ENCODE data around the gene RPH3AL. TPM values are rescaled to one million over a fixed set of nuclear protein-coding genes. Genes with fewer than 3 reads are reported as not detected.
"Not testable (repeated sequence)": the region's sequence is repeated elsewhere in the genome, so short reads cannot be mapped to it uniquely, and the experiment has no call there.

RPH3AL gene
- total RNA-seq, 1 donor from 2014 or later: 16.9 TPM

DNA sequence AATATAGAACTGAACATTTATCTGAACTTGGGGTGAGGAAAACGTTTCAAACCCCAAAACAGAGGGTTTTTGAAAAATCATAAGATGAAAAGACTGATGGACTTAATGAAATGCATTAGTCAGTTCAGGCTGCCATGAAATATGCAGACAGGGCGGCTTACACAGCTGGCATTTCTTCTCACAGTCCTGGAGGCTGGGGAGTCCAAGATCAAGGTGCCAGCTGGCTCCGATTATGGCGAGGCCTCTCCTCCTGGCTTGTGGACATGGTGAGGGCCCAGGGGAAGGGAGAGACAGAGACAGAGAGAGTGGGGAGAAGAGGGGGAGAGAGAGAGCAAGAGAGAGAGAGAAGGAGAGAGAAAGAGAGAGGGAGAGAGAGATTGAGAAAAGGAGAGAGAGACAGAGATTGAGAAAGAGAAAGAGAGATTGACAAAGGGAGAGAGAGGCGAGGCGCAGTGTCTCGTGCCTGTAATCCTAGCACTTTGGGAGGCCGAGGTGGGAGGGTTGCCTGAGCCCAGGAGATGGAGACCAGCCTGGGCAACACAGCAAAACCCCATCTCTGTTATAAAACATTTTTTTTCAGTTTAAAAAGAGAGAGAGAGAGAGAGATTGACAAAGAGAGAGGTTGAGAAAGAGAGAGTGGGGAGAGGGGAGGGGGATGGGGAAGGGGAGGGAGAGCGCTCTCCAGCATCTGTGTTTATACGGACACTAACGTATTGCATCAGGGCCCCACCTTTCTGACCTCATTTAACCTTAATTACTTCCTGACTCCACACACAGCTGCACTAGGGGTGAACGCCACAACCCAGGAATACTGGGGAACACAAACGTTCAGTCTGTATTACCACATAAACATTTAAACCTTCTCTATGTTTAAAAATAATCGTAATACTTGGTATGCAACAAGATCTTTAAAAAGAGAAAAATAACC lies 24.6 kb upstream of the RPH3AL start:
- DNase-seq (ENCODE audit: low spot score in 2 of 2, unreplicated experiment in 2 of 2): no peak
- TF ChIP-seq CTCF (IDR thresholded peaks at IDR 0.05; ENCODE audit: unreplicated experiment): no peak
- no peaks in the 10 kb centered on the region for H3K36me3 Mint-ChIP-seq
- H3K27me3 Mint-ChIP-seq (ENCODE audit: low read depth): peaks cover 7% of the 10 kb centered on the region
- H3K27ac Mint-ChIP-seq: no peak overlapping the region
- peaks cover 8% of the 10 kb centered on the region for H3K4me1 Mint-ChIP-seq
- H3K4me3 Mint-ChIP-seq: no peak overlapping the region
- H3K9me3 Mint-ChIP-seq: no peaks in the 10 kb centered on the region

DNA sequence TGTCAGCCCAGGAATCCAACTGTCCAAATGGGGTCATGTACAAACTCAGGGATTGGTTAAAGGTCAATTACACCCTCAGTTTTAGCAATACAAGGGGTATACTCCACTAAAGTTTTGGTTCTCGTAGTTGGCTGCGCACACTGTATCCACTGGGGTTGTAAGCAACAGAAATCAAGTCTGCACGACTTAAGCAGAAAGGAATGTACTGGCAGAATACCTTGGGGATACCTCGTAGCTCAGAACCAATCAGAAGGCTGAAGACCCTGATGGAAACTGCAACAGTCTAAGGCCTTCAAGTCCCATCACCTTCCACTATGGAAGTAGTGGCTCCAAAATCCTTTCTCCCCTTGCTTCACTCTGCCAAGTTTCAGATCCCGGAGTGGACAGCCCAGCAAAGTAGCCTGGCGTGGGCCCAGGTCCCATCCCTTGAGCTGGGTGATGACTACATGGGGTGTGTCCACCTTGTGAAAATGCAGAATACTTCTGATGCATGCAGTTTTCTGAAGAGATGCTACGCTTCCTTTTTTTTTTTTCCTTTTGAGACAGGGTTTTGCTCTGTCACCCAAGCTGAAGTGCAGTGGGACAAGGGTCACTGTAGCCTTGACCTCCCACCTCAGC lies 21.1 kb upstream of the RPH3AL start:
- Mint-ChIP-seq H3K9me3 (peaks cover 6% of the 10 kb centered on the region), H3K4me3 (no peak overlapping the region), H3K27ac (no peak overlapping the region), H3K4me1 (peaks cover 11% of the 10 kb centered on the region), H3K27me3 (ENCODE audit: low read depth) (peaks cover 4% of the 10 kb centered on the region), H3K36me3 (peaks cover 8% of the 10 kb centered on the region)
- no peak for DNase-seq (ENCODE audit: low spot score in 2 of 2, unreplicated experiment in 2 of 2)
- TF ChIP-seq CTCF (IDR thresholded peaks at IDR 0.05; ENCODE audit: unreplicated experiment): no peak

- no peak overlapping the region for H3K27ac Mint-ChIP-seq
- TF ChIP-seq CTCF (IDR thresholded peaks at IDR 0.05; ENCODE audit: unreplicated experiment): no peak
- peaks cover 11% of the 10 kb centered on the region for H3K4me1 Mint-ChIP-seq
- H3K27me3 Mint-ChIP-seq (ENCODE audit: low read depth): peaks cover 2% of the 10 kb centered on the region
- H3K36me3 Mint-ChIP-seq: peaks cover 18% of the 10 kb centered on the region
- DNase-seq (ENCODE audit: low spot score in 2 of 2, unreplicated experiment in 2 of 2): no peak
- peaks cover 17% of the 10 kb centered on the region for H3K9me3 Mint-ChIP-seq
- H3K4me3 Mint-ChIP-seq: no peak overlapping the region
These were observed 19.8 kb upstream of the RPH3AL start for GRCh38 chr17:372157-373152.

- Mint-ChIP-seq H3K9me3 (peaks cover 17% of the 10 kb centered on the region), H3K4me1 (peaks cover 11% of the 10 kb centered on the region), H3K27ac (no peak overlapping the region), H3K27me3 (ENCODE audit: low read depth) (peaks cover 2% of the 10 kb centered on the region), H3K36me3 (peaks cover 18% of the 10 kb centered on the region), H3K4me3 (no peak overlapping the region)
- TF ChIP-seq CTCF (IDR thresholded peaks at IDR 0.05; ENCODE audit: unreplicated experiment): no peak
- no peak for DNase-seq (ENCODE audit: low spot score in 2 of 2, unreplicated experiment in 2 of 2)
These were observed 19.0 kb upstream of the RPH3AL start for GRCh38 chr17:371583-371982.

GRCh38 chr17:367656-368055 lies 15.0 kb upstream of the RPH3AL start:
- H3K36me3 Mint-ChIP-seq: peaks cover 18% of the 10 kb centered on the region
- peaks cover 17% of the 10 kb centered on the region for H3K9me3 Mint-ChIP-seq
- not testable (repeated sequence) for DNase-seq (ENCODE audit: low spot score in 2 of 2, unreplicated experiment in 2 of 2); H3K27me3 Mint-ChIP-seq (ENCODE audit: low read depth); H3K27ac Mint-ChIP-seq; H3K4me3 Mint-ChIP-seq
- H3K4me1 Mint-ChIP-seq: peaks cover 10% of the 10 kb centered on the region

- Mint-ChIP-seq H3K9me3 (peaks cover 17% of the 10 kb centered on the region), H3K36me3 (peaks cover 18% of the 10 kb centered on the region)
- DNase-seq (ENCODE audit: low spot score in 2 of 2, unreplicated experiment in 2 of 2); H3K27me3 Mint-ChIP-seq (ENCODE audit: low read depth); H3K27ac Mint-ChIP-seq; H3K4me3 Mint-ChIP-seq; H3K4me1 Mint-ChIP-seq: not testable (repeated sequence)
These were observed 14.3 kb upstream of the RPH3AL start for GRCh38 chr17:366657-367615.

Measured in mesothelial cell of epicardium (in vitro differentiated cells).